ENCODE data around the gene SUSD6. TPM values are rescaled to one million over a fixed set of nuclear protein-coding genes. Genes with fewer than 3 reads are reported as not detected.

SUSD6 gene
- total RNA-seq, 4 donors from 2014 or later, result 33.8 to 125 (median 113) TPM

DNA sequence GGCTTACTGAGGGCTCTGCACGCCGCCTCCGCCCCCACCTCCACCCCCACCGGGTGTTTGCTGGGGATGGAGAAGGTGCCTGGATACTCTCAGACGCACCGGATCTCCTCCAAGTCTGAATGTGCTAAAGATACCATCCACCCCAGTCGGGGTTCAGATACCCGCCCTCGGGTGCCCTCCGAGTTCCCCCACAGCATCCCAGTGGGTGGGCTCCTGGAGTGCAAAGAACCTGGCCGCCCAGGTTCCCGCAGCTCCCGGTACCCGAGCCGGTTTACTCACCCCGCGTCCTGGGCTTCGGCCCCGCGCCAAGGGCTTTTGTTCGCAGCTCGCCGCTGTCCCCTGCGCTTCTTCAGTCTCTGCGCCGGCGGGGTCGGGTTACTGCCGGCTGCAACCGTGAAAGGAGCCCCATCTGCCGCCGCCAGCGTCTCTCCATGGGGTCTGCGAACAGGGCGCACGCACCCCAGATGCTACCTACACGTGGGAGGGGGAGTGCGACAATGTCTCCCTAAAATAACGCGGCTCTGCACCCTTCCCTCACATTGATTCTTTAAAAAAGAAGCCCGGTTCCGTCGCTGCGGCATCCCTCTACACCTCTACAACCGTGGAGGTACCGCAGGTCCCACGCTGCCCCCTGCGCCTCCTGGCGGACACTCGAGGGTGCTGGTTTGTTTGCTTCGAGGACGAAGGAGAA lies 37.0 kb upstream of the SUSD6 start, which contains the start of gene CCDC177:
Gene CCDC177 (minus strand): TSS at position 609 of the 691 bp plus-strand sequence. CDS start 1,249 bp downstream, outside the sequence.
- TF ChIP-seq POLR2A (IDR thresholded peaks at IDR 0.05), result no peak
- TF ChIP-seq, protein P1, sequence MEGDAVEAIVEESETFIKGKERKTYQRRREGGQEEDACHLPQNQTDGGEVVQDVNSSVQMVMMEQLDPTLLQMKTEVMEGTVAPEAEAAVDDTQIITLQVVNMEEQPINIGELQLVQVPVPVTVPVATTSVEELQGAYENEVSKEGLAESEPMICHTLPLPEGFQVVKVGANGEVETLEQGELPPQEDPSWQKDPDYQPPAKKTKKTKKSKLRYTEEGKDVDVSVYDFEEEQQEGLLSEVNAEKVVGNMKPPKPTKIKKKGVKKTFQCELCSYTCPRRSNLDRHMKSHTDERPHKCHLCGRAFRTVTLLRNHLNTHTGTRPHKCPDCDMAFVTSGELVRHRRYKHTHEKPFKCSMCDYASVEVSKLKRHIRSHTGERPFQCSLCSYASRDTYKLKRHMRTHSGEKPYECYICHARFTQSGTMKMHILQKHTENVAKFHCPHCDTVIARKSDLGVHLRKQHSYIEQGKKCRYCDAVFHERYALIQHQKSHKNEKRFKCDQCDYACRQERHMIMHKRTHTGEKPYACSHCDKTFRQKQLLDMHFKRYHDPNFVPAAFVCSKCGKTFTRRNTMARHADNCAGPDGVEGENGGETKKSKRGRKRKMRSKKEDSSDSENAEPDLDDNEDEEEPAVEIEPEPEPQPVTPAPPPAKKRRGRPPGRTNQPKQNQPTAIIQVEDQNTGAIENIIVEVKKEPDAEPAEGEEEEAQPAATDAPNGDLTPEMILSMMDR (IDR thresholded peaks at IDR 0.05), result peak; percentile 35 to 81 (median 62)
- no peaks in the 10 kb centered on the region for H3K9me3 ChIP-seq
- H3K4me3 ChIP-seq, result peak within 1 kb of the TSS in 3 of 4 donors; percentile 25 to 44 (median 31)
- H3K27ac ChIP-seq, result no peak within 1 kb of the TSS
- peak; percentile 56 to 82 (median 70) for DNase-seq
- H3K36me3 ChIP-seq, result no peaks in the 10 kb centered on the region
- H3K4me1 ChIP-seq, result peaks cover 0 to 37% (median 15%) of the 10 kb centered on the region in 4 donors
- peaks cover 0 to 38% of the 10 kb centered on the region in 2 donors for H3K27me3 ChIP-seq

GRCh38 chr14:69574954-69575295 lies 36.5 kb upstream of the SUSD6 start:
- peaks cover 0 to 38% of the 10 kb centered on the region in 2 donors for H3K27me3 ChIP-seq
- H3K36me3 ChIP-seq, result no peaks in the 10 kb centered on the region

DNA sequence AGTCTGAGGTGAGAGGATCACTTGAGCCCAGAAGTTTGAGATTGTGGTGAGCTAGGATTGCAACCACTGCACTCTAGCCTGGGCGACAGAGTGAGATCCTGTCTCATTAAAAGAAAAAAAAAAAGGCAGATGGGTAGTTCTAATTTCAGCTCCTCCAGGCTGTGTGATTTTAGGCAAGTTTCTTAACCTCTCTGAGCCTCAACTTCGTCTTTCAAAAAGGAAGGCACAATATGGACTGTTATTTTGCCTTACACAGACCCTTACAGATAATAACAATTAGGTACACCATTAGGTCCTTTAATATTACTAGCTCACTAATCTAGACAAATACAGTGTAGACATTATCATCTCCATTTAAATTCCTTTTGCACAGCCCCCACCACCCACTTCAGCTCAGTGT lies 31.9 kb upstream of the SUSD6 start:
- TF ChIP-seq, protein P1 (IDR thresholded peaks at IDR 0.05), result no peak
- TF ChIP-seq POLR2A (IDR thresholded peaks at IDR 0.05), result no peak
- no peaks in the 10 kb centered on the region for H3K36me3 ChIP-seq
- peak overlapping the region in 1 of 4 donors; percentile 39 for H3K27ac ChIP-seq

More at GRCh38 chr14:69574954-69575295, 36.5 kb upstream of the SUSD6 start:
- no peak for DNase-seq
- Histone ChIP-seq H3K27ac (no peak overlapping the region), H3K4me3 (peak overlapping the region in 1 of 4 donors; percentile 44), H3K9me3 (no peaks in the 10 kb centered on the region), H3K4me1 (peaks cover 0 to 42% (median 15%) of the 10 kb centered on the region in 4 donors)
- TF ChIP-seq, protein P1 (IDR thresholded peaks at IDR 0.05), result no peak
- TF ChIP-seq POLR2A (IDR thresholded peaks at IDR 0.05), result no peak

DNA sequence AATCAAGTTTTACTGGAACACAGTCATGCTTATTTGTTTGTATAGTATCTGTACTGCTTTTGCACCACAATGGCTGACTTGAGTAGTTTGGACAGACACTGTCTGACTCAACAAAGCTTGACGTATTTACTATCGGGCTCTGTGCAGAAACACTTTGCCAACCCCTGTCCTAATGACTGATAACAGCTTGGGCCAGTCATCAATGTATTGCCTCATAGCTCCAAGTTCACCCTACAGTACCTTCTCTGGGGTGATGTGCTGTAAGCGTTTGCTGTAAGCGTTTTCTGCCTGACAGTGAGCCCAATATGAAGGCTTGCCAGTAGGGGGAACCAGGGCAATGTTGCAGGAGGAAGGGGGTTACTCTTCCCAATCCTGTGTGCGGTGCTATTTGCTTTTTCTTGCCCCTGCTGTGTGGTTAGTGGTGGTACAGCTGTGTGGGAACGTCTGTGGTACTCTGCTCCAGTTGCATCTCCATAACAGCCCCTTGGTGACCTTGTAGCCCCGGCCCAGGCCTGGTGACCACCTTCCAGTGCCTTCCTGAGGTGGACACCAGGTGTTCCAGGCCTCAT lies 31.3 kb upstream of the SUSD6 start:
- no peaks in the 10 kb centered on the region for H3K9me3 ChIP-seq
- H3K36me3 ChIP-seq, result no peaks in the 10 kb centered on the region
- H3K4me1 ChIP-seq, result peaks cover 0 to 7% (median 0%) of the 10 kb centered on the region in 4 donors
- no peaks in the 10 kb centered on the region for H3K27me3 ChIP-seq
- H3K4me3 ChIP-seq, result no peak overlapping the region
- no peak for TF ChIP-seq POLR2A (IDR thresholded peaks at IDR 0.05)
- TF ChIP-seq, protein P1 (IDR thresholded peaks at IDR 0.05), result peak in 4 of 6 experiments; percentile 15 to 61 (median 52)
- DNase-seq, result peak in 2 of 3 donors; percentile 53 to 79
- peak overlapping the region in 2 of 4 donors; percentile 31 to 39 for H3K27ac ChIP-seq

More for the DNA sequence above, 31.9 kb upstream of the SUSD6 start:
- peaks cover 0 to under 1% of the 10 kb centered on the region in 2 donors for H3K27me3 ChIP-seq
- peaks cover 0 to 10% (median under 1%) of the 10 kb centered on the region in 4 donors for H3K4me1 ChIP-seq
- DNase-seq, result no peak
- H3K9me3 ChIP-seq, result no peaks in the 10 kb centered on the region
- H3K4me3 ChIP-seq, result no peak overlapping the region

GRCh38 chr14:69581316-69581935 lies 30.0 kb upstream of the SUSD6 start:
- Histone ChIP-seq H3K4me1 (peaks cover 0 to 7% (median 0%) of the 10 kb centered on the region in 4 donors), H3K4me3 (no peak overlapping the region), H3K27me3 (no peaks in the 10 kb centered on the region), H3K27ac (no peak overlapping the region), H3K9me3 (no peaks in the 10 kb centered on the region), H3K36me3 (no peaks in the 10 kb centered on the region)
- no peak for DNase-seq
- TF ChIP-seq POLR2A (IDR thresholded peaks at IDR 0.05), result no peak
- TF ChIP-seq, protein P1 (IDR thresholded peaks at IDR 0.05), result no peak
